Mesendoderm (in vitro differentiated cells): Measurements from ENCODE around the gene C1orf174.
A peak's percentile ranks its signal among the peaks of the same experiment; 100 is the strongest.

Experiments used
- DNase-seq: peaks from one replicate; pipeline ENCODE4 v3.0.0; 2013
- H2AK5ac ChIP-seq: 2 replicates; pipeline ENCODE4 v1.6.1; 2013; ENCODE audit warnings: low read length, inconsistent platforms
- H2BK120ac ChIP-seq: 2 replicates; pipeline ENCODE4 v1.6.1; 2013; ENCODE audit warnings: low read depth, mild to moderate bottlenecking, low read length, moderate library complexity, mixed read lengths
- H2BK15ac ChIP-seq: replicated peaks from 2 replicates; pipeline ENCODE4 v1.6.1; 2013; ENCODE audit warnings: low read depth, mild to moderate bottlenecking, moderate library complexity
- H2BK5ac ChIP-seq: 2 replicates; pipeline ENCODE4 v1.6.1; 2013; ENCODE audit warnings: low read length, inconsistent platforms
- H3K18ac ChIP-seq: 2 replicates; pipeline ENCODE4 v1.6.1; 2013; ENCODE audit warnings: mild to moderate bottlenecking, low read length, mixed read lengths
- H3K23ac ChIP-seq: one replicate; pipeline ENCODE4 v1.6.1; 2013; ENCODE audit warnings: low read length
- H3K27ac ChIP-seq: 2 replicates; pipeline ENCODE4 v1.5.1; 2013; ENCODE audit warnings: low read depth, mild to moderate bottlenecking, inconsistent platforms, low read length, moderate library complexity
- H3K27me3 ChIP-seq: 2 replicates; pipeline ENCODE4 v1.6.1; 2013; ENCODE audit warnings: low read length, control low read depth, mild to moderate bottlenecking, inconsistent platforms; ENCODE audit not compliant: insufficient read depth, poor library complexity
- H3K36me3 ChIP-seq: 2 replicates; pipeline ENCODE4 v1.6.1; 2013; ENCODE audit warnings: low read length, inconsistent platforms; ENCODE audit not compliant: control insufficient read depth, insufficient read depth
- H3K4ac ChIP-seq: one replicate; pipeline ENCODE4 v1.6.1; 2013; ENCODE audit warnings: low read depth, mild to moderate bottlenecking, low read length, moderate library complexity
- H3K4me1 ChIP-seq: 2 replicates; pipeline ENCODE4 v1.6.1; 2013; ENCODE audit warnings: low read depth, low read length, inconsistent platforms; ENCODE audit not compliant: control insufficient read depth
- H3K4me2 ChIP-seq: 2 replicates; pipeline ENCODE4 v1.6.1; 2013; ENCODE audit warnings: low read length
- H3K4me3 ChIP-seq: 2 replicates; pipeline ENCODE4 v1.5.1; 2013; ENCODE audit warnings: mild to moderate bottlenecking, low read length
- H3K56ac ChIP-seq: one replicate; pipeline ENCODE4 v1.6.1; 2013; ENCODE audit warnings: low read length
- H3K79me1 ChIP-seq: 2 replicates; pipeline ENCODE4 v1.6.1; 2013; ENCODE audit warnings: low read length, inconsistent platforms
- H3K79me2 ChIP-seq: 2 replicates; pipeline ENCODE4 v1.6.1; 2013; ENCODE audit warnings: mild to moderate bottlenecking, low read length; ENCODE audit not compliant: control insufficient read depth, insufficient read depth
- H3K9ac ChIP-seq: 2 replicates; pipeline ENCODE4 v1.6.1; 2013; ENCODE audit warnings: low read length, inconsistent platforms
- H4K5ac ChIP-seq: one replicate; pipeline ENCODE4 v1.6.1; 2013; ENCODE audit warnings: low read length
- H4K8ac ChIP-seq: one replicate; pipeline ENCODE4 v1.6.1; 2013; ENCODE audit warnings: low read depth, mild to moderate bottlenecking, control low read depth, low read length, moderate library complexity
- WGBS: extraction: QIAGEN DNeasy Blood & Tissue Kit; methylation state at CpG from one replicate; pipeline ENCODE4 v1.1.7; 2013; ENCODE audit warnings: low lambda C conversion rate, missing lambda C conversion rate; ENCODE audit not compliant: insufficient coverage; ENCODE audit errors: extremely low coverage; 5-methylcytosine and 5-hydroxymethylcytosine counted together

Gene C1orf174

GRCh38 chr1:3939242-3940080 is 39.4 kb upstream of the C1orf174 start:
- H3K36me3 ChIP-seq: no peaks in the 10 kb centered on the region
- H3K9ac ChIP-seq: no peak overlapping the region
- no CpG with 5 or more reads among the region's 12 CpGs for WGBS
- no peak overlapping the region for H2BK120ac ChIP-seq
- no peak overlapping the region for H3K4ac ChIP-seq
- no peak overlapping the region for H2BK5ac ChIP-seq
- H3K4me1 ChIP-seq: no peaks in the 10 kb centered on the region
- H3K27ac ChIP-seq: no peak overlapping the region
- no peak overlapping the region for H3K56ac ChIP-seq
- no peaks in the 10 kb centered on the region for H3K27me3 ChIP-seq
- H2BK15ac ChIP-seq: no peak overlapping the region
- H4K8ac ChIP-seq: no peak overlapping the region
- H3K79me2 ChIP-seq: no peaks in the 10 kb centered on the region
- no peaks in the 10 kb centered on the region for H3K79me1 ChIP-seq
- no peak overlapping the region for H2AK5ac ChIP-seq
- no peak overlapping the region for H4K5ac ChIP-seq
- no peak overlapping the region for H3K18ac ChIP-seq
- H3K4me2 ChIP-seq: no peak overlapping the region
- H3K4me3 ChIP-seq: no peak overlapping the region
- H3K23ac ChIP-seq: no peak overlapping the region
- DNase-seq: no peak

GRCh38 chr1:3932156-3932919 is 32.3 kb upstream of the C1orf174 start:
- Histone ChIP-seq H3K23ac (no peak overlapping the region), H3K18ac (no peak overlapping the region), H4K5ac (no peak overlapping the region), H4K8ac (no peak overlapping the region), H3K36me3 (no peaks in the 10 kb centered on the region), H2BK15ac (no peak overlapping the region), H3K79me1 (no peaks in the 10 kb centered on the region), H3K4me2 (no peak overlapping the region), H3K4ac (no peak overlapping the region), H2BK120ac (no peak overlapping the region), H3K27me3 (no peaks in the 10 kb centered on the region), H3K9ac (no peak overlapping the region), H2BK5ac (no peak overlapping the region), H3K56ac (no peak overlapping the region), H3K4me3 (no peak overlapping the region), H3K4me1 (no peaks in the 10 kb centered on the region), H3K27ac (no peak overlapping the region), H2AK5ac (no peak overlapping the region), H3K79me2 (no peaks in the 10 kb centered on the region)
- WGBS: no CpG with 5 or more reads among the region's 21 CpGs
- DNase-seq: no peak

- no peak overlapping the region for H2BK120ac ChIP-seq
- H3K79me1 ChIP-seq: no peaks in the 10 kb centered on the region
- H4K8ac ChIP-seq: no peak overlapping the region
- H3K27me3 ChIP-seq: no peaks in the 10 kb centered on the region
- no peak overlapping the region for H2AK5ac ChIP-seq
- H2BK15ac ChIP-seq: no peak overlapping the region
- no peak overlapping the region for H4K5ac ChIP-seq
- DNase-seq: no peak
- no peaks in the 10 kb centered on the region for H3K4me1 ChIP-seq
- H3K36me3 ChIP-seq: no peaks in the 10 kb centered on the region
- no peak overlapping the region for H3K4ac ChIP-seq
- no peak overlapping the region for H3K27ac ChIP-seq
- no peak overlapping the region for H3K56ac ChIP-seq
- no peak overlapping the region for H2BK5ac ChIP-seq
- H3K4me3 ChIP-seq: no peak overlapping the region
- H3K23ac ChIP-seq: no peak overlapping the region
- H3K18ac ChIP-seq: no peak overlapping the region
- H3K9ac ChIP-seq: no peak overlapping the region
- H3K4me2 ChIP-seq: no peak overlapping the region
- no CpG with 5 or more reads among the region's 17 CpGs for WGBS
- no peaks in the 10 kb centered on the region for H3K79me2 ChIP-seq
Observed at GRCh38 chr1:3931007-3931912, 31.2 kb upstream of the C1orf174 start.

GRCh38 chr1:3930301-3931006 is 30.4 kb upstream of the C1orf174 start:
- Histone ChIP-seq H3K4me3 (no peak overlapping the region), H2BK15ac (no peak overlapping the region), H3K27me3 (no peaks in the 10 kb centered on the region), H3K18ac (no peak overlapping the region), H3K56ac (no peak overlapping the region), H3K4me1 (no peaks in the 10 kb centered on the region), H3K4me2 (no peak overlapping the region), H2BK120ac (no peak overlapping the region), H4K5ac (no peak overlapping the region), H2BK5ac (no peak overlapping the region), H3K23ac (no peak overlapping the region), H3K4ac (no peak overlapping the region), H2AK5ac (no peak overlapping the region), H4K8ac (no peak overlapping the region), H3K79me2 (no peaks in the 10 kb centered on the region), H3K27ac (no peak overlapping the region), H3K36me3 (no peaks in the 10 kb centered on the region), H3K79me1 (no peaks in the 10 kb centered on the region), H3K9ac (no peak overlapping the region)
- WGBS: no CpG with 5 or more reads among the region's 10 CpGs
- DNase-seq: peak; percentile 23

GRCh38 chr1:3929126-3929525 is 29.1 kb upstream of the C1orf174 start:
- Histone ChIP-seq H3K23ac (no peak overlapping the region), H3K79me2 (no peaks in the 10 kb centered on the region), H3K4me1 (no peaks in the 10 kb centered on the region), H2BK120ac (no peak overlapping the region), H3K18ac (no peak overlapping the region), H3K9ac (no peak overlapping the region), H2AK5ac (no peak overlapping the region), H3K4me3 (no peak overlapping the region), H3K79me1 (no peaks in the 10 kb centered on the region), H4K8ac (no peak overlapping the region), H2BK5ac (no peak overlapping the region), H3K4me2 (no peak overlapping the region), H3K56ac (no peak overlapping the region), H3K27me3 (no peaks in the 10 kb centered on the region), H3K36me3 (no peaks in the 10 kb centered on the region), H3K4ac (no peak overlapping the region), H3K27ac (no peak overlapping the region), H2BK15ac (no peak overlapping the region), H4K5ac (no peak overlapping the region)
- peak; percentile 50 for DNase-seq
- WGBS: 95% methylated on average over 3 of the region's 5 CpGs
